ENCODE measurements around the gene ADCY9.
"Not testable (repeated sequence)": the region's sequence is repeated elsewhere in the genome, so short reads cannot be mapped to it uniquely, and the experiment has no call there.

ADCY9 gene

GRCh38 chr16:3946604-3947180, 169.6 kb downstream of the ADCY9 start:
- DNase-seq: no peak

- DNase-seq: no peak
These were observed 170.3 kb downstream of the ADCY9 start for GRCh38 chr16:3945751-3946603.

- DNase-seq: not testable (repeated sequence)
These were observed 171.8 kb downstream of the ADCY9 start for GRCh38 chr16:3944457-3944856.

GRCh38 chr16:3942146-3942545, 174.1 kb downstream of the ADCY9 start:
- DNase-seq: not testable (repeated sequence)

GRCh38 chr16:3938843-3939624, 177.2 kb downstream of the ADCY9 start:
- DNase-seq: peak; percentile 65 to 69

GRCh38 chr16:3938471-3938842, 177.8 kb downstream of the ADCY9 start:
- no peak for DNase-seq

GRCh38 chr16:3937066-3937875, 179.0 kb downstream of the ADCY9 start:
- no peak for DNase-seq

GRCh38 chr16:3935921-3936320, 180.3 kb downstream of the ADCY9 start:
- DNase-seq: no peak

GRCh38 chr16:3934491-3935181, 181.6 kb downstream of the ADCY9 start:
- DNase-seq: no peak

GRCh38 chr16:3927147-3927546, 189.1 kb downstream of the ADCY9 start:
- not testable (repeated sequence) for DNase-seq

- DNase-seq: no peak
These were observed 191.5 kb downstream of the ADCY9 start for GRCh38 chr16:3924763-3925162.

- DNase-seq: no peak
These were observed 194.0 kb downstream of the ADCY9 start for GRCh38 chr16:3922241-3922640.

- DNase-seq: no peak
These were observed 196.0 kb downstream of the ADCY9 start for GRCh38 chr16:3920206-3920605.

- no peak for DNase-seq
These were observed 196.8 kb downstream of the ADCY9 start for GRCh38 chr16:3919413-3919812.

GRCh38 chr16:3915426-3916260, 200.6 kb downstream of the ADCY9 start:
- DNase-seq: no peak

GRCh38 chr16:3912897-3913296, 203.3 kb downstream of the ADCY9 start:
- no peak for DNase-seq

All from activated CD4-positive, alpha-beta T cell treated with anti-CD3 and anti-CD28 coated beads, Interleukin-2, amount 50 U/mL, for 48 hours (primary cell).